Stimulated activated CD8-positive, alpha-beta memory T cell treated with anti-CD3 and anti-CD28 coated beads, Interleukin-7, amount 100 ng/mL, for 1 hour (primary cell): ENCODE data around the gene OR1K1.
"Not testable (repeated sequence)": the region's sequence is repeated elsewhere in the genome, so short reads cannot be mapped to it uniquely, and the experiment has no call there.

ENCODE experiments used
- DNase-seq, 2 donors: peaks; one replicate each; pipeline ENCODE4 v3.0.0-alpha.2; 2020; ENCODE audit warnings: low read depth in 2 of 2

The OR1K1 gene

DNA sequence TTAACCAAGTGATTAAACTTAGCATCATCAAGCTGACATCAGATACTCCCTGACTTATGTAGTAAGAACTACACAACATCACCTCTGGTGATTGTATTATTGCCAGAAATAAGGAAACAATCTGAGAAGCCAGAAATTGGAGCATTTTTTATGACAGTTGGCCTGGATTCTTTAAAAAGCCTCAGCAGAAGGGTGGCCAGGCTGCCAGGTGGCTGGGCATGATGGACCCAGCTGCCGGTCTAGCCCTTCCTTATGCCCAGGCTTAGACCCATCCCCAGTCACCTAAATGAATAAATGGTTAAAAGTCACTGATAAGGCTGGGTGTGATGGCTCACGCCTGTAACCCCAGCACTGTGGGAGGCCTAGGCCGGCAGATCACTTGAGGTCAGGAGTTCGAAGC, 12.8 kb downstream of the OR1K1 start:
- DNase-seq: no peak

GRCh38 chr9:122814545-122814944, 14.6 kb downstream of the OR1K1 start:
- DNase-seq: no peak

- no peak for DNase-seq
These were observed 15.6 kb downstream of the OR1K1 start for GRCh38 chr9:122815544-122815943.

DNA sequence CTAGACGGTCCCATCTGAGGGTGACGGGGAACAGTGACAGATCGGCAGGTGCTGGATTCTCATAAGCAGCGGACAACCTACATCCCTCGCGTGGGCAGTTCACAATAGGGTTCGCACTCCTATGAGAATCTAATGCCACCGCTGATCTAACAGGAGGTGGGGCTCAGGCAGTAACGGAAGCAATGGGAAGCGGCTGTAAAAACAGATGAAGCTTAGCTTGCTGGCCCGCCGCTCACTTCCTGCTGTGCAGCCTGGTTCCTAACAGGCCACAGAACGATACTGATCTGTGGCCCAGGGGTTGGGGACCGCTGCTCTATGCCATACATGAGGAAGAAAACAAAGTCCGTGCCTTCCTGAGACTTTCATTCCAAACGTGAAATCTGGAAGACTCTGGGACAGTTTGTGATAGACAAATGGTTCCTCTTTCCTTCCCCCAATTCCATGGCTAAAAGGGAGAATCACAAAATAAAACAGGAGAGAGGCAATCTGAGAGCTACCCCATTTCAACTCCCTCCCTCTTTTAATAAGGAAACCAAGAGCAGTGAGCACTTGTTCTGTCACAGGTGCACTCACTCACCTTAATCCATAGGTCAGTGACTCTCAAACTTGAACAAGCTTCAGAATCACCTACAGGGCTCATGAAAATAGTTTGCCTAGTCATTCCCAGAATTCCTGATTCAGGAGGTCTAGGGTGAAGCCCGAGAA, 16.4 kb downstream of the OR1K1 start:
- peak in 1 of 2 donors; percentile 22 for DNase-seq

GRCh38 chr9:122819326-122819725, 19.4 kb downstream of the OR1K1 start:
- no peak for DNase-seq

GRCh38 chr9:122819791-122820489, 20.0 kb downstream of the OR1K1 start:
- DNase-seq: no peak

GRCh38 chr9:122820490-122820845, 20.5 kb downstream of the OR1K1 start:
- DNase-seq: no peak

DNA sequence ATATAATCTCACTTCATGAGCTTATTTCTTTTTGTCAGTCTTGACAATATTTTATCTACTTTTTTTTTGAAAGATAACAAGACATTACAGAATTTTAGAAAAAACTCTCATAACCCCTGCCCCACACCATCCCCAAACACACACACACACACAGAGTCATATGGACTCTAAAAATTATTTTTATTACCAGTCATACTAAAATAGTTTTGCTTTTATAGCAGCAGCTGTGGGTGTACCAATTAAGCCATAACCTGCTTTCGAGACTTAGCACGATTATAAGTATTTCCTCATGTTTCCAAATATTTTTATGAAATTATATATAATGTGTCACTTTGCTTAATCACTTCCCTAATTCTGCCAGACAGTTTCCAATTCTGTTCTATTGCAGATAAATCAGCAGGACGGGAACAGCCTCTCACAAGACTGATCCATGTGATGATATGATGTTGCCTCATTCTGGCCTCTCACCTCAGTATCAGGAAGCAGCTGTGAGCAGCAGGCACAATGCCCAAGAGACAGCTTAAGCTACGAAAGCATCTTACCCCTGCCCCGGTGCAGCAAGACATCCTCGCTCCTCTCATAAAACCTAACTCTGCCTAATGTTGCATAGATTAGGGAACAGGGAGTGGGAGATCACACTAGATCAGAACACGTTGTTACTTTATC, 21.5 kb downstream of the OR1K1 start:
- DNase-seq: no peak

- DNase-seq: no peak
These were observed 22.1 kb downstream of the OR1K1 start for GRCh38 chr9:122822056-122822455.

- no peak for DNase-seq
These were observed 23.0 kb downstream of the OR1K1 start for GRCh38 chr9:122822938-122823337.

DNA sequence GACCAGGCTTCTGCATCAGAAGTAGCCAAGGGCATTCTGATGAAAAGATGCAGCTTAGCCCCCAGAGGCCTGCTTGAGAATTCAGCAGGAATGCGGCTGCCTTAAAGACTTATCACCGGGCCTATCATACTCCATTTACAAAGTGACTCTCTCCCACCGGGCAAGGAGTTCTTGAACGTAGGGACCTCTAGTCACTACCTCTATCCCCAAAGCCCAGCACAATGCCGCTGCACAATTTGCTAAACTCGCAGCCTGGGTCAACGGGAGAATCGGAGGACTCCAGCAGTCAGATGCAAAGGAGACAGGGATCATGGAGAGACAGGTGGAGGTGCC, 27.8 kb downstream of the OR1K1 start:
- no peak for DNase-seq

DNA sequence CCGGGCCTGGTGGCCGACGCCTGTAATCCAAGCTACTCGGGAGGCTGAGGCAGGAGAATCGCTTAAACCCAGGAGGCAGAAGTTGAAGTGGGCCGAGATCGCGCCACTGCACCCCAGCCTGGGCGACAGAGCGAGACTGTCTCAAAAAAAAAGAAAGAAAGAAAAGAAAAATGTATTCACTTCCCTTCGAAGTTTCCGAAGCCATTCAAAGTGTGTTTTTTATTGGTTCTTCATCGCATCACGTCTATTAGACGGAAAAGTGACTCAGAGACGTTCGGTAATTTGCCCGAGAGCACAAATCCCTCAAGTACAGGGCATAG, 29.0 kb downstream of the OR1K1 start:
- DNase-seq: not testable (repeated sequence)

GRCh38 chr9:122832194-122832593, 32.3 kb downstream of the OR1K1 start:
- no peak for DNase-seq

DNA sequence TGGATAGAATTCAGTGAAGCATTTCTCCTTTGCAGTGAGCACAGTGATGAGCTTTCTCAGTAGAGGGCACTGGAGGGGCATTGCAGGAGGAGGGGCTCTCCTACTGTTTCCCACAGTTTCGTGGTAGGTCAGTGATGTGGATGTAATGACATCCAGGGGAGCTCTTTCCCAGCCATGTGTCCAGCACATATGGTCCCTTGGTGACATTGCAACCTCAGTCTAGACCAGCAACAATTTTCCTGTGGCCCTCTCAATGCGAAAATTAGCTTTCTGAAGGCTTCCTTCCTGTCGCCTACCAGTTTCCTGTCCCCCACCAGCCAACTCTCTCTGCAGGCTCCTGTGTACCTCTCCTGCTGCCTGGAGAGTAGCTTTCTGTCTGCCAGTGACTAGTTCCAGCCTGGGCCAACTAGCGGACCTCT, 35.4 kb downstream of the OR1K1 start:
- no peak for DNase-seq

- no peak for DNase-seq
These were observed 37.4 kb downstream of the OR1K1 start for GRCh38 chr9:122837266-122837850.

DNA sequence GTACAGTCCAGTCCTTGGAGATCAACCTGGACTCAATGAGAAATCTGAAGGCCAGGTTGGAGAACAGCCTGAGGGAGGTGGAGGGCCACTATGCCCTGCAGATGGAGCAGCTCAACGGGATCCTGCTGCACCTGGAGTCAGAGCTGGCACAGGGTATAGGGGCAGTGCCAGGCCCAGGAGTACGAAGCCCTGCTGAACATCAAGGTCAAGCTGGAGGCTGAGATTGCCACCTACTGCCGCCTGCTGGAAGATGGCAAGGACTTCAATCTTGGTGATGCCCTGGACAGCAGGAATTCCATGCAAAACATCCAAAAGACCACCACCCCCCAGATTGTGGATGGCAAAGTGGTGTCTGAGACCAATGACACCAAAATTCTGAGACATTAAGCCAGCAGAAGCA, 38.5 kb downstream of the OR1K1 start:
- not testable (repeated sequence) for DNase-seq

DNA sequence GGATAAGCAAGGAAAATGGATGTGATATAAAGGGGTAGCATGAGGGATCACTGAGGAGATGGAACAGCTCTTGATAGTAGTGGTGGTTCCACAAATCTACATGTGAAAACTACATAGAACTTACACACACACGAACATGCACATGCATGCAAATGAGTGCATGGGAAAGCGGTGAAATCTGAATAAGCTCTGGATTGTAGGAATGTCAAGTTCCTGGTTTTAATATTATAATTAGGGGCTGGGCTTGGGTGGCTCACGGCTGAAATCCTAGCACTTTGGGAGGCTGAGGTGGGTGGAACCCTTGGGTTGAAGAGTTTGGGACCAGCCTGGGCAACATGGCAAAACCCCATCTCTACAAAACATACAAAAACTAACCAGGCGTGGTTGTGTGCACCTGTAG, 41.6 kb downstream of the OR1K1 start:
- no peak for DNase-seq

DNA sequence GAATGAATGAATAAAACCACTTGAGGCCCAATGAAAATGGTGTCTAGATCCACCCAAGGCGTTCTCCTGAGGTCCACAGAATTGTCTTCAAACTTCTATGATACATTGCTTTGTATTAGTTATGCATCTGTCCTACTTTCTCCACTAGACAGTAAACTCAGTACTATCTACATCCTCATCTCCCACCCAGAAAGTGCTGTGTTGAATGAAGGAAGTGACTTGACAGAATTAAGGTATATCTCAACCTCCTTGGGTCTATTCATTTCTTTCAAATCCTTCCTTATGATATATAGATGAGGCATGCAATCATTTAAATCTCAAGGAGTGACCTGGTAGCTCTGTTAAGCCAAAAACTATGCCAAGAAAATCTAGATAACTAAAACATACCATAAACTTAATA, 44.2 kb downstream of the OR1K1 start:
- no peak for DNase-seq

DNA sequence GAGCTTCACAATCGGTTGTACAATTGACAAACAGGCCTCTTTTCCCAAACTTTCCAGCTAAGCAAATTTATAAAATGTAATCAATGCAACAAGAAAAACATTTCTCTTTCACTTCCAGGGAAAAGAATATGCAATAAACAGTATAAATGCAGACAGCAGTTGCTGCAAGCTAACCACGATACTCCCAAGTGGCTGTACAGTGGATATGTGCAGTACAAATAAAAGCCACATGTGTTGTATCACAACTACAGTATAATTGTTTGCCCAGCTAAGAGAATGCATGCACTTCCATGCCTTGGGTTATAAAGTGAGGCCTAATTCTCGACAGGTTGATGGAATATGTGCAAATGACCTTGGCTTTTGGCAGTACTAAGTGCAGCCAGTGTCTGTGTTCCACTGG, 45.2 kb downstream of the OR1K1 start:
- no peak for DNase-seq

DNA sequence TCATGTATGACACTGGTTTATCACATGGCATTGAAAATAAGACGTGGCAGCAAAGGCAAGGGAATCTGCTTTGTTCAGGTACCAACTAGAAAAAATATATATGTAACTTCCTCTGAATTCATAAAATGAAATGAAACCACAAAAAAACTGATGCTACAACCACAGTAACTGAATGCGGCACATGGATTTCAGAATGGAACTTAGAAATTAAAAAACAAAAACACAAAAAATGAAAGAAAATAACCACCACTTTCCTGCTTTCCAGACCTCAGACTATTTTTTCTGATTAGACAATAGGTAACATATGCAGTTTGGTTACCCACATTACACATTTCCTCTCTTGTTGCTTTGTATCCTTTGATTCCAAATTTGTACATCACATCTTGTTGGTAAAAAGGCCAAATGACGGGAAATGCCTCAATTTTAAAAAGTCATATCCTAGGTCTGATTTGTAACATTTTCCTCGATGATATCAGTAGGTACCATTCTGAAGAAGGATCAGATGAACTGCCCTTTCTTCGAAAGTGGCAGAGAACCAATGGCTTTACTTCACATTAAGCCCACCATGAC, 46.5 kb downstream of the OR1K1 start:
- no peak for DNase-seq

DNA sequence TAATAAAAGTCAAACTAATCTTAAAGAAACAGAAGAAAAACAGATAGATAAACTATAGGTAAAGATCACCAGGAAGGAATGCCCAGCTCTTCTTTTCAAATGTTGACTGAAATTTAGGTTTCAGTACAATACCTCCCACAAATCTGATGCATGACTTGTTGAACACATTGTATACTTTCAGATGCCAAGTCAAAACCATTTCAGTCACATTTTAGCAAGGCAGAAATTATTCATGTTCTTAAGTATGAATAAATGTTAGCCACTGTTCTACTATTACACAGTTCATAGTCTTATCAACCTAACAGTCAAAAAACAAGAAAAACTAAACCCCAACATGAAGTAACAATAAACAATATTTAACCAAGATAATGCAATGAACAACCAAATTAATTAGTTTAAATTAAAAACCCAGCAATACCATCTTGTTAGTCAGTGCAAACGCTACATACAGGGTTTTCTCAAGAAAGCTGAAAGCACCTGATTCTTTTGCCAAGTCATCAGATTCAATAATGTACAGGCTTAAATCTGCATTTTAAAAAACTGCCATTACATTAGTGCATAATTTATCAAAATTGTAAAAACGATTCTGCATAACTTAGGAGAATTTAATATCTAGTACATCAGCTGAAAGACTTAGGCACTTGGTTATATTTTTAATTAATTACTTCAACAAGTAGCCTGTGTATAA, 48.5 kb downstream of the OR1K1 start:
- no peak for DNase-seq
